Naive B cell (primary cell): ENCODE measurements around the gene FCHO1. TPM values are rescaled to one million over a fixed set of nuclear protein-coding genes. Genes with fewer than 3 reads are reported as not detected.

Source experiments
- ATAC-seq, 2 donors: fragments of 150-1000 bp; cut with Tn5 transposase; 2 replicates each; pipeline ENCODE4 v1.10.0; 2021; ENCODE audit warnings: low read depth in 2 of 2, mild to moderate bottlenecking in 2 of 2, moderate library complexity in 2 of 2
- DNase-seq: peaks from one replicate; pipeline ENCODE4 v3.0.0; 2022
- H3K27ac Mint-ChIP-seq, 6 donors: one replicate each; pipeline ENCODE4 v1.8.0; 2020 to 2022; ENCODE audit warnings: mild to moderate bottlenecking in 6 of 6, mixed read lengths in 6 of 6, moderate library complexity in 5 of 6, inconsistent platforms in 2 of 6
- H3K27me3 Mint-ChIP-seq, 3 donors: one replicate each; pipeline ENCODE4 v1.8.0; 2021 to 2022; ENCODE audit warnings: mixed read lengths in 3 of 3, mild to moderate bottlenecking in 1 of 3
- H3K36me3 Mint-ChIP-seq, 2 donors: one replicate each; pipeline ENCODE4 v1.8.0; 2020 to 2022; ENCODE audit warnings: mixed read lengths in 2 of 2, inconsistent platforms in 1 of 2, mild to moderate bottlenecking in 1 of 2
- H3K4me1 Mint-ChIP-seq, 3 donors: one replicate each; pipeline ENCODE4 v1.8.0; 2020 to 2022; ENCODE audit warnings: mixed read lengths in 3 of 3, inconsistent platforms in 1 of 3, mild to moderate bottlenecking in 1 of 3, moderate library complexity in 1 of 3
- H3K4me3 Mint-ChIP-seq, 8 donors: one replicate each; pipeline ENCODE4 v1.8.0; 2020 to 2022; ENCODE audit warnings: mild to moderate bottlenecking in 8 of 8, mixed read lengths in 8 of 8, moderate library complexity in 8 of 8, inconsistent platforms in 2 of 8
- H3K9me3 Mint-ChIP-seq, 7 donors: one replicate each; pipeline ENCODE4 v1.8.0; 2020 to 2022; ENCODE audit warnings: mixed read lengths in 7 of 7, mild to moderate bottlenecking in 5 of 7, inconsistent platforms in 2 of 7, moderate library complexity in 1 of 7
- polyA plus RNA-seq, 6 donors: library from polyadenylated mRNA; unstranded; fragments of 300-500 nt; fragmentation: Illumina TruSeq; gene quantifications; one replicate each; pipeline ENCODE4 v1.2.3, GENCODE V29; 2021; ENCODE audit warnings: low read depth in 6 of 6

Gene FCHO1
- polyA plus RNA-seq, 6 donors from 2014 or later = 10.1 to 52.1 (median 25.2) TPM

- Mint-ChIP-seq H3K27me3 (no peaks in the 10 kb centered on the region), H3K4me3 (peak overlapping the region in 1 of 8 donors; percentile 33), H3K36me3 (no peaks in the 10 kb centered on the region), H3K9me3 (no peaks in the 10 kb centered on the region), H3K27ac (peak overlapping the region in 3 of 6 donors; percentile 65 to 76 (median 72)), H3K4me1 (peaks cover 31 to 49% (median 46%) of the 10 kb centered on the region in 3 donors)
- DNase-seq (no peak), ATAC-seq (no peak)
Observed at GRCh38 chr19:17743874-17744580, 7.2 kb upstream of the FCHO1 start.

GRCh38 chr19:17747205-17748098 lies 3.8 kb upstream of the FCHO1 start:
- Mint-ChIP-seq H3K4me1 (peaks cover 37 to 56% (median 55%) of the 10 kb centered on the region in 3 donors), H3K27ac (peak overlapping the region; percentile 63 to 96 (median 81)), H3K9me3 (no peaks in the 10 kb centered on the region), H3K36me3 (no peaks in the 10 kb centered on the region), H3K27me3 (no peaks in the 10 kb centered on the region), H3K4me3 (peak overlapping the region; percentile 76 to 95 (median 92))
- ATAC-seq (peak; percentile 79 to 82), DNase-seq (peak; percentile 93)

- H3K4me3 Mint-ChIP-seq = peak overlapping the region; percentile 76 to 95 (median 92)
- no peaks in the 10 kb centered on the region for H3K27me3 Mint-ChIP-seq
- DNase-seq = no peak
- H3K9me3 Mint-ChIP-seq = no peaks in the 10 kb centered on the region
- peak overlapping the region; percentile 57 to 100 (median 96) for H3K27ac Mint-ChIP-seq
- H3K36me3 Mint-ChIP-seq = no peaks in the 10 kb centered on the region
- no peak for ATAC-seq
- H3K4me1 Mint-ChIP-seq = peaks cover 41 to 70% (median 65%) of the 10 kb centered on the region in 3 donors
Observed at GRCh38 chr19:17748884-17749638, 2.2 kb upstream of the FCHO1 start.

GRCh38 chr19:17749912-17750317 lies 1.4 kb upstream of the FCHO1 start:
- Mint-ChIP-seq H3K36me3 (peaks cover 4 to 6% of the 10 kb centered on the region in 2 donors), H3K4me1 (peaks cover 46 to 78% (median 69%) of the 10 kb centered on the region in 3 donors)

GRCh38 chr19:17751912-17752273 lies 616 bp downstream of the FCHO1 start:
- DNase-seq = no peak
- Mint-ChIP-seq H3K4me3 (peak overlapping the region; percentile 84 to 98 (median 94)), H3K27me3 (no peaks in the 10 kb centered on the region), H3K4me1 (peaks cover 51 to 88% (median 78%) of the 10 kb centered on the region in 3 donors), H3K27ac (peak overlapping the region; percentile 96 to 100 (median 98)), H3K36me3 (peaks cover 6 to 11% of the 10 kb centered on the region in 2 donors), H3K9me3 (no peaks in the 10 kb centered on the region)
- no peak for ATAC-seq

More at GRCh38 chr19:17749912-17750317, 1.4 kb upstream of the FCHO1 start:
- ATAC-seq (no peak), DNase-seq (no peak)
- Mint-ChIP-seq H3K27ac (peak overlapping the region in 5 of 6 donors; percentile 95 to 100 (median 98)), H3K9me3 (no peaks in the 10 kb centered on the region), H3K4me3 (peak overlapping the region; percentile 63 to 98 (median 93)), H3K27me3 (no peaks in the 10 kb centered on the region)

GRCh38 chr19:17752865-17753639 lies 1.8 kb downstream of the FCHO1 start:
- H3K27me3 Mint-ChIP-seq = no peaks in the 10 kb centered on the region
- H3K9me3 Mint-ChIP-seq = no peaks in the 10 kb centered on the region
- peak overlapping the region in 7 of 8 donors; percentile 36 to 81 (median 58) for H3K4me3 Mint-ChIP-seq
- peaks cover 6 to 11% of the 10 kb centered on the region in 2 donors for H3K36me3 Mint-ChIP-seq
- peaks cover 51 to 88% (median 79%) of the 10 kb centered on the region in 3 donors for H3K4me1 Mint-ChIP-seq
- ATAC-seq = no peak
- peak overlapping the region in 4 of 6 donors; percentile 82 to 98 (median 92) for H3K27ac Mint-ChIP-seq
- no peak for DNase-seq

- DNase-seq (no peak), ATAC-seq (no peak)
- Mint-ChIP-seq H3K4me1 (peaks cover 49 to 86% (median 74%) of the 10 kb centered on the region in 3 donors), H3K27ac (peak overlapping the region in 5 of 6 donors; percentile 21 to 99 (median 96)), H3K9me3 (no peaks in the 10 kb centered on the region), H3K27me3 (no peaks in the 10 kb centered on the region), H3K4me3 (peak overlapping the region; percentile 12 to 89 (median 66)), H3K36me3 (peaks cover 11% of the 10 kb centered on the region in 2 donors)
Observed at GRCh38 chr19:17753976-17754375, 2.7 kb downstream of the FCHO1 start.

- H3K27me3 Mint-ChIP-seq = no peaks in the 10 kb centered on the region
- no peaks in the 10 kb centered on the region for H3K9me3 Mint-ChIP-seq
- peaks cover 11% of the 10 kb centered on the region in 2 donors for H3K36me3 Mint-ChIP-seq
- peak; percentile 77 to 78 for ATAC-seq
- peaks cover 46 to 82% (median 73%) of the 10 kb centered on the region in 3 donors for H3K4me1 Mint-ChIP-seq
- H3K4me3 Mint-ChIP-seq = peak overlapping the region; percentile 68 to 93 (median 87)
- H3K27ac Mint-ChIP-seq = peak overlapping the region; percentile 86 to 99 (median 97)
- peak; percentile 85 for DNase-seq
Observed at GRCh38 chr19:17754634-17755442, 3.6 kb downstream of the FCHO1 start.

GRCh38 chr19:17755443-17755890 lies 4.2 kb downstream of the FCHO1 start:
- Mint-ChIP-seq H3K4me1 (peaks cover 50 to 82% (median 73%) of the 10 kb centered on the region in 3 donors), H3K36me3 (peaks cover 11 to 14% of the 10 kb centered on the region in 2 donors), H3K9me3 (no peaks in the 10 kb centered on the region), H3K27ac (peak overlapping the region; percentile 56 to 99 (median 97)), H3K27me3 (no peaks in the 10 kb centered on the region), H3K4me3 (peak overlapping the region in 7 of 8 donors; percentile 72 to 93 (median 86))
- no peak for ATAC-seq
- DNase-seq = no peak

- no peak for ATAC-seq
Observed at GRCh38 chr19:17755977-17756670, 4.8 kb downstream of the FCHO1 start.

GRCh38 chr19:17757125-17757524 lies 5.8 kb downstream of the FCHO1 start:
- Mint-ChIP-seq H3K9me3 (no peaks in the 10 kb centered on the region), H3K27ac (peak overlapping the region in 1 of 6 donors; percentile 96), H3K4me1 (peaks cover 40 to 73% (median 66%) of the 10 kb centered on the region in 3 donors), H3K4me3 (peak overlapping the region in 2 of 8 donors; percentile 61 to 77), H3K27me3 (no peaks in the 10 kb centered on the region), H3K36me3 (peaks cover 11 to 14% of the 10 kb centered on the region in 2 donors)
- ATAC-seq = no peak
- no peak for DNase-seq

More at GRCh38 chr19:17755977-17756670, 4.8 kb downstream of the FCHO1 start:
- Mint-ChIP-seq H3K9me3 (no peaks in the 10 kb centered on the region), H3K36me3 (peaks cover 11 to 14% of the 10 kb centered on the region in 2 donors), H3K4me1 (peaks cover 47 to 82% (median 73%) of the 10 kb centered on the region in 3 donors), H3K4me3 (peak overlapping the region in 7 of 8 donors; percentile 60 to 93 (median 72)), H3K27me3 (no peaks in the 10 kb centered on the region), H3K27ac (peak overlapping the region; percentile 56 to 98 (median 90))
- DNase-seq = peak; percentile 64
